ENCODE data around the gene CLCN1. TPM values are rescaled to one million over a fixed set of nuclear protein-coding genes. Genes with fewer than 3 reads are reported as not detected.

The CLCN1 gene
- not detected in 2 replicates for total RNA-seq (ENCODE audit: low replicate concordance)

DNA sequence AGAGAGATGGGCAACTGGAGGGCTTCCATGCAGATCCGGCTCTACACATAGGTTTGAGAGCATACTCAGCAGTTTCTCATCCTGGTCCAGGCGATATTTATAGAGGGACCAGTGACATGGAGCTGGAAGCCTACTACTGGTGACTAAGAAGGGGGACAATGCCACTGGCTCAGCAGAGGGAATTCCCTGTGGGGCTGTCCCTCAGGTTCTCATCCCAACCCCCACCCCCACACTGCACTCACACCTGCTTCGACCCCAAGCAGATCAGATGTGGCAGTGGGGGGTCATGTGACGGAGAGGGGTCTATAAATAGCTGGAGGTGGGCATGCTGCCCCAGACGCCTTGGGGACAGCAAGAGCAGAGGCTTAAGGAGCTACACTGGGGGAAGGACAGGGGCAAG lies at the start of gene CLCN1:
Gene CLCN1 (plus strand): TSS at position 336 of the 400 bp plus-strand sequence. CDS start 102 bp downstream, outside the sequence.
- Histone ChIP-seq H3K9me3 (ENCODE audit: low read depth) (no peaks in the 10 kb centered on the region), H3K27ac (no peak within 1 kb of the TSS), H2AFZ (replicated peaks) (no peak within 1 kb of the TSS), H3K4me3 (no peak within 1 kb of the TSS), H3K79me2 (ENCODE audit: low read depth) (no peaks in the 10 kb centered on the region), H3K4me2 (no peak within 1 kb of the TSS), H3F3A (ENCODE audit: low read depth) (no peaks in the 10 kb centered on the region), H4K20me1 (ENCODE audit: low read depth) (no peaks in the 10 kb centered on the region), H3K4me1 (no peaks in the 10 kb centered on the region), H3K36me3 (no peaks in the 10 kb centered on the region), H3K9ac (no peak within 1 kb of the TSS), H3K27me3 (no peaks in the 10 kb centered on the region)
- H3K4me3 Mint-ChIP-seq: no peak within 1 kb of the TSS
- TF ChIP-seq EZH2 (IDR thresholded peaks at IDR 0.05) (no peak), EZH2phosphoT487 (IDR thresholded peaks at IDR 0.05) (no peak)
- TF ChIP-seq, protein P1, sequence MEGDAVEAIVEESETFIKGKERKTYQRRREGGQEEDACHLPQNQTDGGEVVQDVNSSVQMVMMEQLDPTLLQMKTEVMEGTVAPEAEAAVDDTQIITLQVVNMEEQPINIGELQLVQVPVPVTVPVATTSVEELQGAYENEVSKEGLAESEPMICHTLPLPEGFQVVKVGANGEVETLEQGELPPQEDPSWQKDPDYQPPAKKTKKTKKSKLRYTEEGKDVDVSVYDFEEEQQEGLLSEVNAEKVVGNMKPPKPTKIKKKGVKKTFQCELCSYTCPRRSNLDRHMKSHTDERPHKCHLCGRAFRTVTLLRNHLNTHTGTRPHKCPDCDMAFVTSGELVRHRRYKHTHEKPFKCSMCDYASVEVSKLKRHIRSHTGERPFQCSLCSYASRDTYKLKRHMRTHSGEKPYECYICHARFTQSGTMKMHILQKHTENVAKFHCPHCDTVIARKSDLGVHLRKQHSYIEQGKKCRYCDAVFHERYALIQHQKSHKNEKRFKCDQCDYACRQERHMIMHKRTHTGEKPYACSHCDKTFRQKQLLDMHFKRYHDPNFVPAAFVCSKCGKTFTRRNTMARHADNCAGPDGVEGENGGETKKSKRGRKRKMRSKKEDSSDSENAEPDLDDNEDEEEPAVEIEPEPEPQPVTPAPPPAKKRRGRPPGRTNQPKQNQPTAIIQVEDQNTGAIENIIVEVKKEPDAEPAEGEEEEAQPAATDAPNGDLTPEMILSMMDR (IDR thresholded peaks at IDR 0.05): no peak
- H3K36me3 Mint-ChIP-seq: peaks cover 6% of the 10 kb centered on the region
- peaks cover 19% of the 10 kb centered on the region for H3K4me1 Mint-ChIP-seq
- peak within 1 kb of the TSS; percentile 42 for H3K27ac Mint-ChIP-seq
- peaks cover 12% of the 10 kb centered on the region for H3K27me3 Mint-ChIP-seq (ENCODE audit: insufficient read depth, low read depth)
- no peaks in the 10 kb centered on the region for H3K9me3 Mint-ChIP-seq
- DNase-seq (ENCODE audit: low spot score): no peak

DNA sequence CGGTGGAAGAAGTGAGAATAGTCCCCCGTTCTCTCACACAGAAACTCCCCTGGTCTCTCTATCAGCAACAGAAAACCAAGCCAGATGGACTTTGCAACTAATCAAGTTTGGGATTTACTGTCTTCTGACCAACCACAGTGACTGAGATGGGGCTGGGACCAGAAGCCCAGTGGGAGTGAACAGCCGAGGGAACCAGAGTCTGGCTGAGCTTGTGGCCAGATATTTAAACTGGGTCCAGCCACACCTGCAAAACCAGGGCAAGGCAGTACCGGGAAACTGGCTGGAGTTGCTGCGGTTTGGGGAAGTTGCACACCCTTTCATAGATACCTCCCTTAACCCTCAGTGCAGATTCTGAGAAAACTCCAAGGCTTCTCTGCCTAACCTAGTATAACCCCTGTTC lies 46.7 kb upstream of the CLCN1 start:
- DNase-seq (ENCODE audit: low spot score): no peak
- no peak overlapping the region for H3K27ac Mint-ChIP-seq
- H3K9me3 ChIP-seq (ENCODE audit: low read depth): no peaks in the 10 kb centered on the region
- H3K27me3 Mint-ChIP-seq (ENCODE audit: insufficient read depth, low read depth): peaks cover 3% of the 10 kb centered on the region
- H3K79me2 ChIP-seq (ENCODE audit: low read depth): no peaks in the 10 kb centered on the region
- H3K4me1 Mint-ChIP-seq: peaks cover 2% of the 10 kb centered on the region
- H3K27me3 ChIP-seq: no peaks in the 10 kb centered on the region
- H3K9me3 Mint-ChIP-seq: no peaks in the 10 kb centered on the region
- H3K4me2 ChIP-seq: no peak overlapping the region
- no peaks in the 10 kb centered on the region for H3K4me1 ChIP-seq
- H3F3A ChIP-seq (ENCODE audit: low read depth): no peaks in the 10 kb centered on the region
- H3K4me3 ChIP-seq: no peak overlapping the region
- no peak overlapping the region for H3K27ac ChIP-seq
- H3K36me3 ChIP-seq: no peaks in the 10 kb centered on the region
- H3K36me3 Mint-ChIP-seq: peaks cover 7% of the 10 kb centered on the region
- no peak overlapping the region for H3K4me3 Mint-ChIP-seq
- no peaks in the 10 kb centered on the region for H4K20me1 ChIP-seq (ENCODE audit: low read depth)
- H3K9ac ChIP-seq: no peak overlapping the region
- TF ChIP-seq, protein P1 (IDR thresholded peaks at IDR 0.05): no peak
- TF ChIP-seq EZH2 (IDR thresholded peaks at IDR 0.05) (no peak), EZH2phosphoT487 (IDR thresholded peaks at IDR 0.05) (no peak)
- H2AFZ ChIP-seq (replicated peaks): no peak overlapping the region

DNA sequence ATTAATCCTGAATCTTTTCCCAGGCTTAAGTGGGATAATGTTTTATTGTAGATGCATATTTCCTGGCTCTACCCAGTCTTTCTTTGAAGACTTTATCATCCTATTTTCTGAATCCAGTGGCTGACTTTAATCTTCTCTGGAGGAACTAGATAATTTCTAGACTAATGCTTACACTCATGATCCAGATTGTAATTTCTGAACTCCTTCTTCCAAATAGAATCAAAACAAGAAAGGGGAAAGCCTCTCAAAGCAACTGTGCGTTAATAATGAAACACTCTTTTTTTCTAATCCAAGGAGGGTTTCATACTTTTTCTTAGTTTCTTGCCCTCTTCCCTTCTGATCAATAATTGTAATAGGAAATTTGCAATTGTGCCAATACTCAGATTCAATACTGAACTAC lies 44.7 kb upstream of the CLCN1 start:
- H3K4me3 Mint-ChIP-seq: no peak overlapping the region
- Histone ChIP-seq H3K4me3 (no peak overlapping the region), H3K9ac (no peak overlapping the region), H3K4me2 (no peak overlapping the region), H4K20me1 (ENCODE audit: low read depth) (no peaks in the 10 kb centered on the region), H3K79me2 (ENCODE audit: low read depth) (no peaks in the 10 kb centered on the region), H3K4me1 (no peaks in the 10 kb centered on the region), H3F3A (ENCODE audit: low read depth) (no peaks in the 10 kb centered on the region), H3K9me3 (ENCODE audit: low read depth) (no peaks in the 10 kb centered on the region), H3K27me3 (no peaks in the 10 kb centered on the region), H3K36me3 (no peaks in the 10 kb centered on the region), H3K27ac (no peak overlapping the region), H2AFZ (replicated peaks) (no peak overlapping the region)
- DNase-seq (ENCODE audit: low spot score): no peak
- no peaks in the 10 kb centered on the region for H3K4me1 Mint-ChIP-seq
- no peaks in the 10 kb centered on the region for H3K9me3 Mint-ChIP-seq
- H3K27me3 Mint-ChIP-seq (ENCODE audit: insufficient read depth, low read depth): peaks cover 3% of the 10 kb centered on the region
- no peak for TF ChIP-seq EZH2 (IDR thresholded peaks at IDR 0.05)
- TF ChIP-seq, protein P1 (IDR thresholded peaks at IDR 0.05): no peak
- TF ChIP-seq EZH2phosphoT487 (IDR thresholded peaks at IDR 0.05): no peak
- H3K36me3 Mint-ChIP-seq: peaks cover 3% of the 10 kb centered on the region
- H3K27ac Mint-ChIP-seq: no peak overlapping the region
